GM12878 (cell line): ENCODE measurements around the gene IGSF23.

Experiments used
- JUND ChIP-seq: IDR thresholded peaks from 2 replicates; pipeline ENCODE4 v1.6.1; 2012; ENCODE audit warnings: low read depth, mild to moderate bottlenecking, low read length, improper control_type of control experiment, moderate library complexity
- POLR2A ChIP-seq: IDR thresholded peaks from 2 replicates; pipeline ENCODE4 v1.6.1; 2011; ENCODE audit warnings: low read depth, mild to moderate bottlenecking, low read length
- TCF7 ChIP-seq: IDR thresholded peaks from 2 replicates; pipeline ENCODE4 v1.6.1; 2014; ENCODE audit warnings: antibody characterized with exemption, borderline replicate concordance
- YY1 ChIP-seq: IDR thresholded peaks from 2 replicates; pipeline ENCODE4 v1.6.1; 2011; ENCODE audit warnings: low read depth, mild to moderate bottlenecking, low read length
- ZZZ3 ChIP-seq: IDR thresholded peaks from 2 replicates; pipeline ENCODE4 v1.6.1; 2011; ENCODE audit warnings: low read depth; ENCODE audit not compliant: control insufficient read depth, insufficient read length
- TF ChIP-seq, protein P1 (sequence below): fragments of 450-650 bp; IDR thresholded peaks from 2 replicates; pipeline ENCODE4 v1.6.1; 2017; ENCODE audit warnings: mild to moderate bottlenecking

DNA sequence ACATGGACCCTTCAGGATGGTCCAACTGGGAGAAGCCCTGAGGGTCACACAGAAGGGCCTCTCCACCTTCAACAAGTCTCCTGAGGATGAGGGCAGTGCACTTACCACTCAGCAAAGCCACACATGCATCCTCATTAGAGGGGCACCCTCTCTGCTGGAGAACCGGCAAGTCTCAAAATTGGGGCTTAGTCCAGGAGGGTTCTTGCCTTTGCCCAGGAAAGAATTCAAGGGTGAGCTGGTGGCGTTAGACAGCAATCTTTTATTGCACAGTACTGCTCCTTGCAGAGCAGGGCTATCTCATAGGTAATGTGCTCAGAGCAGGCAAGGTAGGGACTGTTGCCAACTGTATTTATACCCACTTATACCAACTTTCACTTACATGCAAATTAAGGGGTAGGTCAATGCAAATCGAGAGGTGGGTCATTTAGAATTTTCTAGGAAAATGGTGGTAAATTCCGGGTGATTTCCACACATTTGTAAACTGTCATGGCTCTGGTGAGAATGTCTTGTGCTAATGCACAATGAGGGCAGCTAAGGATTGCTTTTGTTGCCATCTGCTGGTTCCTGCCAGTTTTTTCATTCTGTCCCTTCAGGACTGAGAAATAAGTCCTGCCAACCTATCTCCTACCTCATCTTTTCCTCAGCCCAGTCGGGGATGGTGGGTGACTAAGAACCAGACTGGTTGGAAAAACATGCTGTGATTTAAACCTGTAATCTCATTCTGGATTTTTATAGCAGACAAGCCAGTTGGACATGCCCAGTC, 27.8 kb upstream of the IGSF23 start:
- no peak for TF ChIP-seq POLR2A
- TF ChIP-seq YY1 = no peak
- TF ChIP-seq, protein P1, sequence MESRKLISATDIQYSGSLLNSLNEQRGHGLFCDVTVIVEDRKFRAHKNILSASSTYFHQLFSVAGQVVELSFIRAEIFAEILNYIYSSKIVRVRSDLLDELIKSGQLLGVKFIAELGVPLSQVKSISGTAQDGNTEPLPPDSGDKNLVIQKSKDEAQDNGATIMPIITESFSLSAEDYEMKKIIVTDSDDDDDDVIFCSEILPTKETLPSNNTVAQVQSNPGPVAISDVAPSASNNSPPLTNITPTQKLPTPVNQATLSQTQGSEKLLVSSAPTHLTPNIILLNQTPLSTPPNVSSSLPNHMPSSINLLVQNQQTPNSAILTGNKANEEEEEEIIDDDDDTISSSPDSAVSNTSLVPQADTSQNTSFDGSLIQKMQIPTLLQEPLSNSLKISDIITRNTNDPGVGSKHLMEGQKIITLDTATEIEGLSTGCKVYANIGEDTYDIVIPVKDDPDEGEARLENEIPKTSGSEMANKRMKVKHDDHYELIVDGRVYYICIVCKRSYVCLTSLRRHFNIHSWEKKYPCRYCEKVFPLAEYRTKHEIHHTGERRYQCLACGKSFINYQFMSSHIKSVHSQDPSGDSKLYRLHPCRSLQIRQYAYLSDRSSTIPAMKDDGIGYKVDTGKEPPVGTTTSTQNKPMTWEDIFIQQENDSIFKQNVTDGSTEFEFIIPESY = no peak
- no peak for TF ChIP-seq TCF7
- TF ChIP-seq ZZZ3 = no peak
- TF ChIP-seq JUND = no peak
